GM18868 (cell line): Measurements from ENCODE around the gene CEBPB.

Source experiments
- ATAC-seq: cut with Tn5 transposase; IDR thresholded peaks from one replicate; pipeline ENCODE4 v1.9.1; 2021; ENCODE audit warnings: mild to moderate bottlenecking, moderate library complexity; ENCODE audit not compliant: unreplicated experiment

CEBPB gene

DNA sequence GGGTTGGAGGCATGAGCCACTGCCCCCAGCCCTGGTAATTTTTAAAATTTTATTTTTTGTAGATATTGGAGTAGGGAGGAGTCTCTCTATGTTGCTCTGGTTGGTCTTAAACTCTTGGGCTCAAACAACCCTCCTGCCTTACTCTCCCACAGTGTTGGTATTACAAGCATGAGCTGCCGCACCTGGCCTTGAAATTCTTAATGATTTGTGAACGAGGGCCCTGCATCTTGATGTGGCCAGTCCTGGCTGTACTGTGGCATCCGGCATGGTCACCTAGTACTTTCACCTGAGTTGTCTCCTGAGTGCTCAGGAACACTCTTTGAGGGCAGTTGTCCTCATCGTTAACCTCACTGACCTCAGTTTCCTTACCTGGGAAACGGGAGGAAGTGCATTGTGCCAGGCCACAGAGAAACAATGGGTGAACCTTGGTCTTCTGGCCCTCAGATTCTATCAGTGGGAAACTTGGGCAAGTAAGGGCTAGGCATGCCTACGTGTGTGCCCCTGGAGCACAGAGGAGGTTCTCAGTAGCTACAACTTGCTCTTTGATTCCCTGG, 19.5 kb downstream of the CEBPB start:
- ATAC-seq: no peak

DNA sequence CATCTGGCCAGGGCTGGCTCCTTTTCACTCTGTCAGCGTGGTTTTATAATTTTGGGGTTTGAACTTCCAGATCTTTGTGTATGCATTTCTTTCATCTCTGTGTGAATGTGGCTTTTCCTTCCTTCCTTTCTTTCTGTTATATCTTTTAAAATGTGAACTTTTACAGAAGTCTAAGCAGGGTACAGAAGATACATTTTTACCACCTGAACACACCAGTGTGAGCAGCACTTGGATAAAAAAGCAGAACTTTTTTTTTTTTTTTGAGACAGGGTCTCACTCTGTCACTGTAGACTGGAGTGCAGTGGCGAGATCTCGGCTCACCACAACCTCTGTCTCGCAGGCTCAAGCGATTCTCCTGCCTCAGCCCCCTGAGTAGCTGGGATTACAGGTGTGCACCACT, 20.5 kb downstream of the CEBPB start:
- no peak for ATAC-seq

DNA sequence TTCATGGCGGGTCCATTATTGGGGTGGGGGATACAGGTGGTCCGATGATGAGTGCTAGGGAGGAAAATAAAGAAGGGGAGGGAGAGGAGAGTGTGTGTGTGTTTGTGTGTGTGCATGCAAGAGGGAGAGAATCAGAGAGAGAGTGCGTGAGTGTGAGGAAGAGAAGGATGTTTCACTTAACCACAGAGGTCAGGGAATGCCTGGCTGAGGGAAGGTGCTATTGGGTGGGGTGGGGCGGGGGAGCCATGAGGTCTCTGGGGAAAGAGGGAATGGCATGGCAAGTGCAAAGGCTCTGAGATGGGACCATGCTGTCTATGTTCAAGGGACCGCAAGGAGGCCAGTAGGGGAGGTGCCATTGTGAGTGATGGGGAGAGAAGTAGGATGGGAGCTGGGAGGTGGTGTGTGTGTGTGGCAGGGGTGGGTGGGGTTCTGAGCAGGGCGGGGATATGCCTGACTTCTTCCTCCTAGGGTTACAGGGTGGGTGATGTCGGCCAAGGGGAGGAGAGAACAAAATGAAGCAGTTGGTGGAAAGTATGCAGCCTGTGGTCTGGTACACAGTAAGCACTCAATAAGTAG, 23.0 kb downstream of the CEBPB start:
- ATAC-seq: no peak

DNA sequence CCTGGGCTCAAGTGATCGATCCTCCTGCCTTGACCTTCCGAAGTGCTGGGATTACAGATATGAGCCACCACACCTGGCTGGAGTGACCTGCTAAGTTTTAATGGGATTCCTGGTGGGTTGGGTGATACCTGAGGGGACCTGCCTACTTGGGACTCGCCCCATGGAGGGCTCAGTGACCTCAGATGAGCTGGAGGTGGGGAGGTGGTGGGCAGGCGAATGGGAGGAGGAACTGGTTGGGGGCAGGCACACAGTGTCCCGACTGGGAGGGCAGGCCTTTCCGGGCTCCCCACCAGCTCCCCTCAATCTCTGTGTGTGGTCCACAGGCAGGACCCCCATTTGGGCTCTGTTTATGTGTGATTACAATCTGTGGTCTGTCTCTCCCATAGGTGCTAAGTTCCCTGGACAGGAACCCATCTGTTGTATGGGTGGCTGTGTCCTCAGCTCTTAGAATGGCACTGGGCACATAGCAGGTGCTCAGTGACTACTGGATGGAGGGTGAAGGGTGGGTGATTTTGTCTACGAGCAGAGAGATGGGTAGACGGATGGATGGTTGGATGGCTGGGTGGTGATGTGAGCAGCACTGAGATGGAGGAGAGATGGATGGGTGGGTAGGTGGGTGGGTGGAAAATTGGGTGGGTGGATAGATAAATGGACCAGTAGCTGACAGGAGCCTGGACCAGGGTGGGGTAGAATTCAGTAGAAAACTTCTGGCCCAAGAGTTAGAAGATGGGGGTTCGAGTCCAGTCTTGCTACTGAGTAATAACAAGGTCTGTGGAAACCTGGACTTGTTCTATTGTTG, 23.8 kb downstream of the CEBPB start:
- ATAC-seq: no peak

DNA sequence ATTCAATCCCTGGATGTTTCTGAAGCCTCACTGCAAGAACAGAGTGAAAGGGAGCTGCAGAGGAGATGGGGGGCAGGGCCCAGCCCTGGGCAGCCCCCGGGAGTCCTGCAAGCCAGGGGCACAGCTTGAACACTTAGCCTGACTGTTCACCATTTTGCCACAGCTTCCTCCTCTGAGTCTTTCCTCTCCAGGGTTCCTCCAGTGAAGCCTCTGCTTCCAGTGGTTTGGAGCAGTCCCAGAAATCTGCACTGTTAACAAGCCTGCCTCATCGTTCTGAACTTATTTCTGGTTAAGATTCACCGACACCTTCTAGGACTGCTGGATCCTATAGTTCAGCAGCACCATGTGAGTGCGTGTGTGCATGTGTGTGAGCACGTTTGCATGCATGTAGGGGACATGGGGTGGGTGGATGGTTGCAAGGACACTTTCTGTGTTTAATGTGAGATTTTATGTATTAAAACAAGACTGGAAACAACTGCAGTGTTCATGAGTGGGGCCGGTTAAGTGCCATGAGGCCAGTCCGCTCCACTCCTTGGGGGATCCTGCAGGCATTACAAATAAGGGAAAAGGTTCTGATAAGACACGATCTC, 24.6 kb downstream of the CEBPB start:
- ATAC-seq: no peak

DNA sequence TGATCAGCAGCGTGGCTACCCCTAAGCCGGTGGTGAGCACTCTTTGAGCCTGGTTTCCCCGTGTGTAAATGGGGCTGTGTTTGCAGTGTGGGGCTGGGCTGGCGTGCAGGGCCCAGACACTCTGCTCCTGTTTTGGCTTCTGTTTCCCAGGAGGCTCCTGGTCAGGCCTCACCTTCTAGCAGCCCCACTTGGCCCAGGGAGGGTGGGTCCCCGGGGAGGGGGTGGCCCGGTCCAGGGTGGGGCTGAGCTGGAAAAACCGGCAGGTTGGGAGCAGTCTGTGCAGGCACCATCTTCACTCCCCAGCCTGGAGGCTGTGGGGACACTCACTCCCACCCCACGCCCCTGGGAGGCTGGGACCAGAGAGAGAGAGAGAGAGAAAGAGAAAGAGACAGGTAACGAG, 25.3 kb downstream of the CEBPB start:
- no peak for ATAC-seq

DNA sequence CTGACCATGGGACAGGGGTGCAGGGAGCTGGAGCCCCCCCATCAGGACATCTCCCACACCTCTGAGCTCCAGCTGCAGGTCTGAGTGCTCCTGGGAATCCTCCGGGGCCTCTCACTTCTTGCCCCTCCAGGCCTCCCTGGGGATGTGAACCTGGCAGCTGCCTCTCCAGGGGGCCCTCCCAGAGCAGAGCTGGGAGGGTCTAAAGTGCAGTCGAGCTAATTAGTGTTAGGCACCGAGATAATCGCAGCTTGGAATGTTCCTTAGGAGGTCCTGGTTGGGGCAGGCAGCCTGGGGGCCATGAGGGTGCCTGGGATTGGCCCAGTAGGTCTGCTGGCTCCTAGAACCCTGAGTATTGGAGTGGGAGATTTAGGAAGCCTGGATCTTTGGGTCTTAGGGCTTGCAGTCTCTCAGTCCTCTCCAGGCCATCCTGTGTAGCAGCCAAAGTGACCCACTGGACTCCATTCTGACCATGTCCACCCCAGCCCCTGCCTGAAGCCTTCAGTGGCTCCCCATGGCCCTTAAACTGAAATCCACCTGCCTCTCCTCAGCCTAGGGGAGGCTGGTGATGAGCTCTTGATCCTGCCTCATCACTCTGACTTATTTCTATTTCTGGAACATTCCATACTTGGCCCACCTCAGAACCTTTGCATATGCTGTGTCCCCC, 26.0 kb downstream of the CEBPB start:
- no peak for ATAC-seq

DNA sequence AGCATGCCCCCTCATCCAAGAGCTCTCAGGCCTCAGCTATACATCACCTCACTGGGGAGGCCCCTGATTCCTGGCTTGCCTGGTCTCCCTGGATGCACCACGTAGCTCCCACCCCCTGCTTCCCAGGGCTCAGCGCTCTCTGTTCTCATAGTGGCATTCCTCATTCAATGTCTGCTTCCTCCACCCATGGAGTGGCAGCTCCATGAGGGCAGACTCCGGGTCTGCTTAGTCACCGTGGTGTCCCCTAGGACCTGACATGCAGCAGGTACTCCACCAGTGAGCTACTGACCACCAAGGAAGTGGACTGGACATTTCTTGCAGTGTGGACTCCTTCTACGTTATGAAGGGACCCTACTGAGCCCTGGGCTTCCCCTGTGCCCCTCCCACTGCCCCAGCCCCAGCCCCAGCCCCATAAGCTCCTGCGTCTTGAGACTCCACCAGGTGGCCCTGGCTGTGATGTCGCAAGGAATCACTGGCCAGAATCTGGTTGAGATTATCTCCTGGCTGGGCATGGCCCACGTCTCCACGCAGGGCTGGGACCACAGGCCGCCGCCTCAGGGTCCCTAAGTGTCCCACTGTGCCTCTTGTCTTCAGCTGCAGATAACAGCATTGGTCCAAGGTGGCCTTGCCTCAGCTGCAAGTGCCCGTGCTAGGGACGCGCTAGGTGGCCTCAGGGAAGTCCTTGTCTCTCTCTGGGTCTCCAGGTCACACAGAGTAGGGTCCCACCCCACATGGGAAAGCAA, 26.7 kb downstream of the CEBPB start:
- no peak for ATAC-seq

DNA sequence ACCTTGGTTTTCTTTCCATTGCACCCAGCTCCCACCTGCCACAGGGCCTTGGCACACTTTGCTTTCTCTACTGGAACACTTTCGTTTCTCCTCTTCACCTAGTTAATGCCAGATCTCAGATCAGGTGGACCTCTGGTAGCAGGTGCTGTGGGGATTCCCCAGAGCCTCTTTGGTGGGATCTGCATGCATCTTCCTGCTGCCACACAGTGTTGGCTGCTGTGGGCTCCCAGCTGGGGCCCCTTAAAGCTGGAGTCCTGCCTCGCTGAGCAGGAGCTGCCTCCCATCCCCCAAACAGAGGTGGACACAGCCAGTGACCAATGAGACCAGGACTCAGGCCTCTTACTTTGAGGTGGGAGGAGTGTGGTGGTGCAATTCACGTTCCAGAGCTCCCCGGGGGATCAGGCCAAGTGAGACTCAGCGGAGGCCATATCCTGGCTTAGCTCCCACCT, 28.4 kb downstream of the CEBPB start:
- no peak for ATAC-seq

DNA sequence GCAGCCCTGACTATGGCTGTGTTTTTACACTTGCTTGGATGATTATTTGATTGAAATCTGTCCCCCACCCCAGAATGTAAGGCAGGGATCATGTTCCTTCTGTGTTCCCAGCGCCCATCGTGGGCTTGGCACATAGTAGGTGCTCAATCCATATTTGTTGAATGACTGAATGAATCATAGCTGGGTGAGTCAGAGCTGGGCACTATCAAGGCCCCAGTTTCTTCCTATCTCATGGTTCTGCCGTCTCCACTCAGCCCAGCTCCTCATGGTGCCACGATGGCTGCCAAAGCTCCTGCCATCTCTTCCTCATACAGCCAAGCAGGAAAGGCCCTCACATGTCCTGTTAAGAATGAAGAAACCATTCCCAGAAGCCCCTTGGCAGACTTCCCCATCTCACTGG, 29.0 kb downstream of the CEBPB start:
- no peak for ATAC-seq

DNA sequence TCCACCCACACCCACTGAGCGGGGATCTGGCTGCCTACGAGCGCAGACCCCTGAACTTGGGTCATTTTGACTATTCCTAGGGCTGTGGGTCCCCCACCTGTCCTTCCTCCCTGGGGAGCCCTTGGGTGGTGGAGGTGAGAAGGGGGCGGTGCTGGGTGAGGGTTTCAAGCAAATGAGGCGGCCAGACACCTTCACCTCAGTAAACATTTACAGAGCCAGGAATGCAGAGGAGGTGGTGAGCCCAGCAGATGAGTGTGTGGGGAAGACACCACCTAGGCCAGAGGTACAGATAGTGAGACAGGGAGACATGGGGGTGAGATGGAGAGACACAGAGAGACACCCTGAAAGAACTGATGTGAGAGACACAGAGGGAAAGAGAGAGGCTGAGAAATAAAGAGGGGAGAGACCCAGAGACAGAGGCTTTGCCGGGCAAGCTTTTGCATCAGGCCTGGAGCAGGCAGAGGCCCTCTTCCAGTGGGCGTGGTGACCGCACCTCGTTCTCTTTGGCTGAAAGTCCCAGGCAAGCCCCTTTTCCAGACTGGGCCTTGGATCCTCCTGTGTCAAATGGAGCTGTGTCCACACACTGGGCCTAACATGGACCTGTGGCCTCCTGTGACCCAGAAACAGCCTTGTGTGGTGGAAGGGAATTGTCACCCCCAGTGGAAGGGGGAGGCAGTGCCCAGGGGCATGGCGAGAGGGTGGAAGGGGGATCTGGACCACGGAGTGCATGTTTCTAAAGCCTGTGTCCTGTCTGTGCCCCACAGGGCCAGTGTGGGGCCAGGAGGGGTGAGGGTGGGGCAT, 29.7 kb downstream of the CEBPB start:
- no peak for ATAC-seq

DNA sequence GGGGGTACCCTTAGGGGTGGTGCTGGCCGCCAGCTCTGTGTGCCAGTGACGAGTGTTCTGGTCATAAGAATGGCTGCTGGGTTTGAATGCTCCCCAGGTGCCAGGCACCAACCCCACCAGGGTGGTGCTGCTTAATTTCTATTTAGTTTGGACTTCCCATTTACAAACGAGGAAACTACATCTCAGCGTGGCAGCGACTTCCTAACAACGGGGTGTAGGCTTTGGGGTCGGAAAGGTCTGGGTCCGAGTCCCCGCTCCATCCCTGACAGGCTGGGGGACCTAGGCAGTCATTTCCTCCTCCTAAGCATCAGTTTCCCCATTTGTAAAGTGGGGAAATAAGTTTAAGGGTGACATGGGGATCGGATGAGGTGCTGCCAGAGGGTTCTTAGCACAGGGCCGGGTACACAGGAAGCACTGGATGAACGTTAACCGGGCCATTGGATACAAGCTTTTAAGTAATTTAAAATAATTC, 30.3 kb downstream of the CEBPB start:
- no peak for ATAC-seq

DNA sequence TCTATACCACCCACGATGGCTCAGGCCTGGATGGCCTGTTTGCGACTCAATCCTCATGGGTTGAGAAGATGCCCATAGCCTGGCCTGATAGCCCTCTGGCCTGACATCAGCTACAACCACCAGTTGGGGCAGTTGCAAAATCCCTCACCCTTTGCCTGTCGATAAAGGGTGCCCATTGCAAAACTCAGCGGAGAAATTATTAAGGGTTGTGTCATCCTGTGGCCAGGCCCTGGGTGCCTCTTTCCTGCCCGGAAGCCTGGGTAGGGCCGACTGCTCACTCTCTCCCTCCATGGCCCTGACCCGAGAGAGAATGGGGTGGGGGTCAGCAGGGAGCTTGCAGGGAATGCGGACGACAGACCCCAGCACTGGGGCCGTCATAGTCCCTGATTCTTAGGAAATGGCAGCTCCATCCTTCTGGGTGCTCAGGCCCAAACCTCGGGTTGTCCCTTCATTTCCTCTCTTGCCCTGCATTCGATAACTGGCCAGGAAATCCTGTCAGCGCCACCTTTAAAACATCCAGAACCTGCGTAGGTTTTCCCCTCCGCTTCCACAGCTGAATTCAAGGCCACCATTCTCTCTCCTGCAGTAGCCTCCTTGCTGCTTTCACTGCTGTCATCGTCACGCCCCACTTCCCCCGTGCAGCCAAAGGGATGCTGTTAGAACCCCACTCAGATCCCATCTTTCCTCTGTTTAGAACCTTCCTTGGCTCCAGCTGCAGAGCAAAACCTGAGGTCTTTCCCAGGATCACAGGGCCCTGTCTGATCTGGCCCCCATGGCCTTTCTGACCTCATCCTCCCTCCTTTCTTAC, 31.1 kb downstream of the CEBPB start:
- no peak for ATAC-seq

DNA sequence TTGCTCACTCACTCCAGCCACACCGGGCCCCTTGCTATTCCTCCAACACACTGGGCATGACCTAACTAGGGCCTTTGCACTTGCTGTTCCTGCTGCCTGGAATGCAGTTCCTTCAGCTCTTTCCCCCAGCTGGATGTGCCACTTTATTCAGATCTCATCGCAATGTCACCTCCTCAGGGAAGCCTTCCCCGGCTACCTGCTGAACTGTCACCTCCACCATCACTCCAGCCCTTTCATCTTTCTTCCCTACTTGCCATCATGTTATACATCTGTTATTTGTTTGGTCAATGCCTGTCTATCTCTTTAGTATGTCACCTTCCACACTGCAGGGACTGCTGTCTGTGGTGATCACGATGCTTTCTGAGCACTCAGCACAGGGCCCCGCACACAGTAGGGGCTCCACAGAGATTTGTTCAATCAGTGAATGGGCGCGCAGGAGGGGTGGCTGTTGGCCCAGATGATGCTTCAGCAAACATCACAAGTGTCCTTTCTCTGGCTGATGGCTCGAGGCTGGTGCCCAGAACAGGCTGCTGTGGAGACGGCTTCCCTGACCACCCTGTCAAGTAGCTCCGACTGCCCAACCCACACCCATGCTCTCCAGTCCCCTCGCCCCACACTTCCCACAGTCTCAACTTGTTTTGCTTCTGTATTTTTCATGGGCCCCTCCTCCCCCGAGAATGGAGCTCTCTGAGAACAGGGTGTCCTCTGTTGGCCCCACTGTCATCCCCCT, 31.8 kb downstream of the CEBPB start:
- no peak for ATAC-seq

DNA sequence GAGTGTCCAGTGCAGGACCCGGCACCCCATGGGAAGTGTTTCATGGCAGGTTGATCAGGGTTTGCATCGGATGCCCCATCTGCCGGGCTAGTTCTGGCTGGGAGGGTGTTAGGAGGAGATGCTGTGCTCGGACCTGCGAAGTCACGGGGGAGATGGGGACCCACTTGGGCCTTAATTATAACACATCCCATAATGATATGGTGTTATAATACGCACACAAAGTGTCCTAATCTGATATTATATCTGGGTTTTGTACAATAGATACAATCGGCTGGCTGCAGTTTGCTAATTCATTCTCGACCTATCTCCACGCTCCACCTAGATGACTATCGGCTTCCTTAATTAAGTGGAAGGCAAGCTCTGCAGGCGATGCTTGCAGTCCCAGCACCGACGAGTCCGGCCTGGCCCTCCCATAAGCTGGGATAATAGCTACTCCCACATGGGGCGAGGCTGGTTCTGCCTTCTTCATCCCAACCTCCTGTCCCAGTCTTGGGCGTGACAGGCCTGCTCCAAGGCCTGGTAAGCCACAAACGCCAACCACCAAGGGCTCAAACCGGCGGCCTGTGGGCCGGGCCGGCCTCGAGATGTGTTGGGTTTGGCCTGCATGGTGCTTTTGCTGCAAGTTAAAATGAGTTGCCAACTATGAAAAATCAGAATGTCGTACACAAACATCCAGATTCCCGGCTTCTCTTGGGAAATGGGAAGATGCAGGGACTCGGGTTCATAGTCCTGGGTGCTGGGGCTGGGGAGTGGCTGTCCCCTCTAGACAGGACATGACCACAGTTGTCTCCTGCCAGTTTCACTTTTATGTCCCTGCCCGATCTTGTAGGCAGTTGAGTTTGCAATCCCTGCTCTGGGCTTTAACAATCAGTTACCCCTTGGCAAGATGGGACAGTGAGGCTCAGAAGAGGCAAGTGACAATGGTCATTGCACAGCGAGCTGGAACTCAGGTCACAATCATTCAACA, 32.7 kb downstream of the CEBPB start:
- no peak for ATAC-seq

DNA sequence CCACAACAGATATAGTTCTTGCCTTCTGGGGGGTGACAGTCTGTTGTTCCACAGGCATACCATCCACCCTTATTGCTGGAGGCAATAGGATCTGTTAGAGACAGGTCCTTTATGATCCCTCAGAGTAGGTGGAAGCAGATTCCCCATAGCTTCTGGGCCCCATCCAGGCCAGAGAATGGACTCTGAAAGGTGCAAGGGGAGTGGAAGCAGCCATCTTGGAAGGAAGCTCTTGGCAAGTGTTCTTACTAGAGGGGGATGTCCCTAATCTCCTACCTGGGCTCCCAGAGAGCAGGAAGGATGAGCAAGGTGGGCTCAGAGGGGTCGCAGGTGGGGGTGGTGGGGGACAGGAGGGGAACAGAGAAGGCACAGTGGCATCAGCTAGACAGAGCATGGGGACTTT, 33.4 kb downstream of the CEBPB start:
- ATAC-seq: no peak

DNA sequence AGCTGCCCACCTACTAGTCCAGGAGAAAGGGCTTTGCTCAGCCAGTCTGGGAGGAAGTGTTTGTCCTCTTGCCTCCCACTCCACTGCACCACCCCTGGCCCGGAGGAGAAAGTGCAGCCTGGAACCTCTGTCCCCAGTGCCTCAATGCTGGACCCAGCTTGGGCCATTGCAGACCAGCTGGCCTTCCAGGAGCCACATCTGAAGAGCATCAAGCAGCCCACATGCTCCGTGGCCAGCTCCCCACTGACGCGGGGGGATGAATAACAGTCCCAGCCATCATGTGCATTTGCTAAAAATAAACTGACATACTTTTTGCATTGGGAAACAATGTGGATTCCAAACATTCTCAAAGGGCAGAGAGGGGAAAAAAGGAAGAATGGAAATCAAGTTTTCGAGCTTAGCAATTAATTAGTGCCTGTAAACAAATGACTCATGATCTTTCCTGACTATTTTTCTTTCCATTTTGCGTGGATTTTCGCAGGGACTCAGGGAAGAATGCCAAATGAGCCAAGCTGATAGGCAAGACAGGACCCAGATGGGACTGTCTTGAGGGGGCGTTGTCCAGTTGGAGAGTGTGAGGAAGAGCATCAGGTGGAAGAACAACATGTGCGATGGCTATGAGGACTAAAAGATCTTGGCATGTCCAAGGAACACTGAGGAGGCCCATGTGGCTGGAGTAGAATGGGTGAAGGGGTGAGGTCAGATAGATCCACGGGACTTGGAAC, 34.1 kb downstream of the CEBPB start:
- no peak for ATAC-seq
